ENCODE results near the gene WNT1.

GRCh38 chr12:49030714-49031572, 52.8 kb downstream of the WNT1 start:
- no peak for TF ChIP-seq CTCF (IDR thresholded peaks at IDR 0.05)
- TF ChIP-seq POLR2A (IDR thresholded peaks at IDR 0.05): no peak
